IMR-90 (cell line): ENCODE results near the gene C11orf86. TPM values are rescaled to one million over a fixed set of nuclear protein-coding genes. Genes with fewer than 3 reads are reported as not detected.

ENCODE experiments used
- ATAC-seq: fragments of 200-7000 bp; cut with Tn5 transposase; 2 replicates; pipeline ENCODE4 v1.9.1; 2020; ENCODE audit warnings: low read depth, mild to moderate bottlenecking, moderate library complexity
- BruUV-seq: library from RNA; stranded (reverse); fragments of 400-500 nt; replicated peaks from 2 replicates; lab custom pipeline; 2021; lab: Mats Ljungman, UMichigan
- CTCF ChIA-PET: fragments of 300-600 bp; formaldehyde crosslinking; extraction: SDS; loops from one replicate; lab custom pipeline; 2021; ENCODE audit warnings: antibody characterized with exemption; lab: Yijun Ruan, JAX
- POLR2A ChIA-PET: fragments of 300-600 bp; sonication (Branson Sonifier 250); formaldehyde crosslinking; loops from one replicate; lab custom pipeline; 2022; ENCODE audit warnings: antibody characterized with exemption; ENCODE audit not compliant: unreplicated experiment; lab: Charles Lee
- DNase-seq: peaks from one replicate; pipeline ENCODE4 v3.0.0; 2013
- H2AFZ ChIP-seq: replicated peaks from 2 replicates; pipeline ENCODE3; 2013; ENCODE audit warnings: low read length, mild to moderate bottlenecking; ENCODE audit not compliant: poor library complexity
- H2AK5ac ChIP-seq: 2 replicates; pipeline ENCODE4 v1.6.1; 2013; ENCODE audit warnings: low read depth, low read length, inconsistent platforms
- H2AK9ac ChIP-seq: replicated peaks from 2 replicates; pipeline ENCODE3; 2013; ENCODE audit warnings: mild to moderate bottlenecking, low read depth, low read length, moderate library complexity; ENCODE audit not compliant: poor library complexity
- H2BK120ac ChIP-seq: 2 replicates; pipeline ENCODE4 v1.6.1; 2013; ENCODE audit warnings: low read depth, low read length, inconsistent platforms
- H2BK15ac ChIP-seq: 3 replicates; pipeline ENCODE4 v1.6.1; 2013; ENCODE audit warnings: low read depth, low read length, inconsistent platforms
- H2BK20ac ChIP-seq: 2 replicates; pipeline ENCODE4 v1.6.1; 2013; ENCODE audit warnings: low read depth, mild to moderate bottlenecking, inconsistent platforms, low read length, moderate library complexity
- H2BK5ac ChIP-seq: 2 replicates; pipeline ENCODE4 v1.6.1; 2013; ENCODE audit warnings: mild to moderate bottlenecking, low read depth, low read length, inconsistent platforms; ENCODE audit not compliant: poor library complexity, severe bottlenecking
- H3K14ac ChIP-seq: replicated peaks from 2 replicates; pipeline ENCODE4 v1.6.1; 2013; ENCODE audit warnings: low read depth, low read length, inconsistent platforms
- H3K18ac ChIP-seq: 2 replicates; pipeline ENCODE4 v1.6.1; 2013; ENCODE audit warnings: low read depth, low read length, control low read depth
- H3K23ac ChIP-seq: 2 replicates; pipeline ENCODE4 v1.6.1; 2013; ENCODE audit warnings: low read depth, low read length, inconsistent platforms
- H3K27ac ChIP-seq: 2 replicates; pipeline ENCODE4 v1.5.1; 2013; ENCODE audit warnings: mild to moderate bottlenecking, control low read depth, low read length; ENCODE audit not compliant: insufficient read depth
- H3K27me3 ChIP-seq: 2 replicates; pipeline ENCODE4 v1.6.1; 2013; ENCODE audit warnings: low read length; ENCODE audit not compliant: control insufficient read depth, insufficient read depth
- H3K36me3 ChIP-seq: 2 replicates; pipeline ENCODE4 v1.6.1; 2013; ENCODE audit warnings: low read length, mixed read lengths; ENCODE audit not compliant: control insufficient read depth, insufficient read depth
- H3K4ac ChIP-seq: 2 replicates; pipeline ENCODE4 v1.6.1; 2013; ENCODE audit warnings: low read depth, low read length, inconsistent platforms
- H3K4me1 ChIP-seq: 2 replicates; pipeline ENCODE4 v1.6.1; 2013; ENCODE audit warnings: low read length, mixed read lengths; ENCODE audit not compliant: control insufficient read depth, insufficient read depth
- H3K4me2 ChIP-seq: 2 replicates; pipeline ENCODE4 v1.6.1; 2013; ENCODE audit warnings: low read depth, mild to moderate bottlenecking, control low read depth, low read length, moderate library complexity
- H3K4me3 ChIP-seq: 2 replicates; pipeline ENCODE4 v1.5.1; 2013; ENCODE audit warnings: low read depth, mild to moderate bottlenecking, control low read depth, low read length, moderate library complexity; ENCODE audit not compliant: insufficient read depth
- H3K56ac ChIP-seq: 2 replicates; pipeline ENCODE4 v1.6.1; 2013; ENCODE audit warnings: low read length, inconsistent platforms; ENCODE audit not compliant: insufficient read depth; ENCODE audit errors: extremely low read depth
- H3K79me1 ChIP-seq, 2 experiments: 2 replicates each; pipeline ENCODE4 v1.6.1; 2013; ENCODE audit warnings: low read length in 2 of 2, inconsistent platforms in 1 of 2, low read depth in 1 of 2
- H3K9ac ChIP-seq: 2 replicates; pipeline ENCODE4 v1.6.1; 2013; ENCODE audit warnings: low read depth, low read length, control low read depth
- H3K9me1 ChIP-seq: 2 replicates; pipeline ENCODE4 v1.6.1; 2013; ENCODE audit warnings: low read length, inconsistent platforms; ENCODE audit not compliant: insufficient read depth
- H3K9me3 ChIP-seq: 2 replicates; pipeline ENCODE4 v1.6.1; 2013; ENCODE audit warnings: low read length; ENCODE audit not compliant: control insufficient read depth, insufficient read depth
- H4K20me1 ChIP-seq: 2 replicates; pipeline ENCODE4 v1.6.1; 2013; ENCODE audit warnings: low read length, inconsistent platforms; ENCODE audit not compliant: insufficient read depth
- H4K5ac ChIP-seq: 2 replicates; pipeline ENCODE4 v1.6.1; 2013; ENCODE audit warnings: mild to moderate bottlenecking, low read depth, low read length, control low read depth
- H4K8ac ChIP-seq, 2 experiments: 2 replicates each; pipeline ENCODE4 v1.6.1; 2013; ENCODE audit warnings: low read depth in 2 of 2, low read length in 2 of 2, control low read depth in 1 of 2, inconsistent platforms in 1 of 2
- H4K91ac ChIP-seq: 2 replicates; pipeline ENCODE4 v1.6.1; 2013; ENCODE audit warnings: low read depth, low read length, inconsistent platforms; ENCODE audit not compliant: insufficient read depth
- CEBPB ChIP-seq: IDR thresholded peaks from 2 replicates; pipeline ENCODE4 v1.6.1; 2012; ENCODE audit warnings: low read depth, low read length, improper control_type of control experiment
- ELK1 ChIP-seq: fragments of 150-350 bp; IDR thresholded peaks from 2 replicates; pipeline ENCODE4 v1.6.1; 2016; ENCODE audit warnings: low read depth, mild to moderate bottlenecking, low read length, moderate library complexity, borderline replicate concordance
- NFE2L2 ChIP-seq: fragments of 150-350 bp; IDR thresholded peaks from 2 replicates; pipeline ENCODE4 v1.6.1; 2016; ENCODE audit warnings: low read depth, mild to moderate bottlenecking, low read length
- WGBS, 2 experiments: methylation state at CpG; one replicate each; pipeline versions ENCODE4 v1.1.5 to v1.1.7; 2013; ENCODE audit warnings: missing lambda C conversion rate in 2 of 2; ENCODE audit not compliant: insufficient read length in 1 of 2; ENCODE audit errors: extremely low coverage in 2 of 2; 5-methylcytosine and 5-hydroxymethylcytosine counted together
- dilution Hi-C: fragments of 300-500 bp; cut with HindIII; formaldehyde crosslinking; loops from one replicate; pipeline ENCODE4 v1.14.3; 2018; ENCODE audit warnings: low sequenced_read_pairs; ENCODE audit not compliant: unreplicated experiment
- in situ Hi-C: fragments of 300-500 bp; cut with MboI; formaldehyde crosslinking; loops from 3 replicates; pipeline ENCODE4 v1.14.3; 2019; ENCODE audit warnings: low sequenced_read_pairs, inconsistent platforms, mixed read lengths
- intact Hi-C: fragments of 100-400 bp; cut with micrococcal nuclease; formaldehyde crosslinking; loops from 2 replicates; pipeline ENCODE4 v1.10.0; 2022
- polyA plus RNA-seq, 3 experiments: library from polyadenylated mRNA; depleted of rRNA; stranded (reverse); fragments of >200 nt; gene quantifications; 2 replicates each; pipeline ENCODE4 v1.2.3, GENCODE V29; 2012; ENCODE audit warnings: low replicate concordance in 1 of 3
- total RNA-seq: library from RNA; depleted of rRNA; stranded (reverse); fragments of >200 nt; gene quantifications from 2 replicates; pipeline ENCODE4 v1.2.3, GENCODE V29; 2012

Gene C11orf86
- total and polyA plus RNA-seq, 2 of the 4 experiments (the other 2 are of a cell fraction): not detected

GRCh38 chr11:67013511-67014045 lies 38.5 kb downstream of the C11orf86 start:
- WGBS, 2 experiments: 80% methylated on average over 6 of the region's 11 CpGs; no CpG with 5 or more reads in 1 of the 2 experiments

More at GRCh38 chr11:67013511-67014045, 38.5 kb downstream of the C11orf86 start:
- TF ChIP-seq CEBPB (no peak), NFE2L2 (no peak), ELK1 (no peak)
- H4K91ac ChIP-seq: no peak overlapping the region
- ChIA-PET CTCF (no interaction called here), POLR2A (no interaction called here)
- H2BK5ac ChIP-seq: no peak overlapping the region
- no peak overlapping the region for H3K4me3 ChIP-seq
- no peak overlapping the region for H4K8ac ChIP-seq
- no peak overlapping the region for H3K23ac ChIP-seq
- no peaks in the 10 kb centered on the region for H3K36me3 ChIP-seq
- ATAC-seq (no peak), DNase-seq (no peak)
- no peaks in the 10 kb centered on the region for H3K9me1 ChIP-seq
- intact Hi-C loops (no loop called here), dilution Hi-C loops (no loop called here), in situ Hi-C loops (no loop called here)
- no peak overlapping the region for H3K4me2 ChIP-seq
- H3K4ac ChIP-seq: no peak overlapping the region
- H2BK20ac ChIP-seq: no peak overlapping the region
- H3K79me1 ChIP-seq: no peaks in the 10 kb centered on the region
- H2BK15ac ChIP-seq: no peak overlapping the region
- H3K27me3 ChIP-seq: no peaks in the 10 kb centered on the region; the same call in 1 of the 2 replicates
- H3K18ac ChIP-seq: no peak overlapping the region
- no peak overlapping the region for H3K27ac ChIP-seq
- no peak overlapping the region for H3K9ac ChIP-seq
- H4K5ac ChIP-seq: no peak overlapping the region
- no peaks in the 10 kb centered on the region for H3K9me3 ChIP-seq
- no peaks in the 10 kb centered on the region for H3K4me1 ChIP-seq
- BruUV-seq: no TSS peak
- H3K14ac ChIP-seq: no peak overlapping the region
- no peak overlapping the region for H2AK5ac ChIP-seq
- H2BK120ac ChIP-seq: no peak overlapping the region
- no peaks in the 10 kb centered on the region for H4K20me1 ChIP-seq
- no peak overlapping the region for H3K56ac ChIP-seq
- H2AK9ac ChIP-seq: no peak overlapping the region
- no peak overlapping the region for H2AFZ ChIP-seq
